Left ventricle myocardium superior (tissue), 1 donor: ENCODE data around the gene SNX17. TPM values are rescaled to one million over a fixed set of nuclear protein-coding genes. Genes with fewer than 3 reads are reported as not detected.
A peak's percentile ranks its signal among the peaks of the same experiment; 100 is the strongest.

Source experiments
- ATAC-seq: fragments of 200-7000 bp; cut with Tn5 transposase; one replicate; pipeline ENCODE4 v1.9.1; 2020; ENCODE audit warnings: mild to moderate bottlenecking, moderate library complexity
- DNase-seq: peaks from one replicate; pipeline ENCODE4 v3.0.0-alpha.2; 2020
- intact Hi-C: fragments of 100-400 bp; cut with micrococcal nuclease; formaldehyde crosslinking; loops from one replicate; pipeline ENCODE4 v1.11.0; 2022
- total RNA-seq: library from RNA; stranded (reverse); fragmentation: NEBNext Ultra II Directional; extraction: Animal tissue kit (Norgen Biotek cat#: 25700); gene quantifications from one replicate; pipeline ENCODE4 v1.2.1, GENCODE V29; 2021
- donor health status: DM: no; HTN: yes; CAD: no; lungs with severe emphysema.

Gene SNX17
- total RNA-seq, 1 donor from 2014 or later = 61.2 TPM

- peak; percentile 98 for ATAC-seq
- DNase-seq = peak; percentile 96
- intact Hi-C loops = no loop called here
Measured at GRCh38 chr2:27356382-27357181, 13.8 kb upstream of the SNX17 start, which contains the start of gene GTF3C2. TSS of gene GTF3C2 (minus strand) at chr2:27356764. CDS start at chr2:27343554, 13,210 bp downstream.

- ATAC-seq (no peak), DNase-seq (no peak)
- intact Hi-C loops = no loop called here
Measured at GRCh38 chr2:27362678-27363420, 7.6 kb upstream of the SNX17 start.

GRCh38 chr2:27363933-27364332, 6.5 kb upstream of the SNX17 start:
- intact Hi-C loops = no loop called here
- ATAC-seq = no peak
- DNase-seq = no peak

DNA sequence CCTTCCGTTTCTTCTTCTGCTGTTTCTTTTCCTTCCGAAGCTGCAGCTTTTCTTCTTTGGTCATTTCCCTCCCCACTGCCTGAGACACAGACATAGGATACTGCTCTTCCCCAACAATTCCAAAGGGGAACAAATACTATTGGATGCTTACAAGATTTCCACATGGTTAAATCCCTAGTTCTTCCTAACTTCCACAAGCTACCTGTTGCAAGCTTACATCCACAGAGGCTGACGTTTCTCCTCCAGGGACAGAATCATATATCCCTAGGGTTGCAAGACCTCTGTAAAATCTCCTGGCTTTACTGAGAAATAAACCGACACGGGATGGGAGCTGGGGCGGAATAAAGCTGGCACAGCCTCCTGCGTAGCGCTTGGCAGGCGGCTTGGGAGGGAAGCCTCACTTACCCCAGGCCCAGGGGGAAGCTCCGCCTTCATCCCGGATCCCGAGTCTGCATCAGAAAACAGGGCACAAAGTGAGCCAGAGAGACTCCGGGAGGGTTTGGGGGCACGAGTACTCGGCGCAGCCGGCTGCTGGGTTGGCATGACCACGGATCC, 868 bp upstream of the SNX17 start:
- intact Hi-C loops = no loop called here
- DNase-seq (no peak), ATAC-seq (peak; percentile 51)

DNA sequence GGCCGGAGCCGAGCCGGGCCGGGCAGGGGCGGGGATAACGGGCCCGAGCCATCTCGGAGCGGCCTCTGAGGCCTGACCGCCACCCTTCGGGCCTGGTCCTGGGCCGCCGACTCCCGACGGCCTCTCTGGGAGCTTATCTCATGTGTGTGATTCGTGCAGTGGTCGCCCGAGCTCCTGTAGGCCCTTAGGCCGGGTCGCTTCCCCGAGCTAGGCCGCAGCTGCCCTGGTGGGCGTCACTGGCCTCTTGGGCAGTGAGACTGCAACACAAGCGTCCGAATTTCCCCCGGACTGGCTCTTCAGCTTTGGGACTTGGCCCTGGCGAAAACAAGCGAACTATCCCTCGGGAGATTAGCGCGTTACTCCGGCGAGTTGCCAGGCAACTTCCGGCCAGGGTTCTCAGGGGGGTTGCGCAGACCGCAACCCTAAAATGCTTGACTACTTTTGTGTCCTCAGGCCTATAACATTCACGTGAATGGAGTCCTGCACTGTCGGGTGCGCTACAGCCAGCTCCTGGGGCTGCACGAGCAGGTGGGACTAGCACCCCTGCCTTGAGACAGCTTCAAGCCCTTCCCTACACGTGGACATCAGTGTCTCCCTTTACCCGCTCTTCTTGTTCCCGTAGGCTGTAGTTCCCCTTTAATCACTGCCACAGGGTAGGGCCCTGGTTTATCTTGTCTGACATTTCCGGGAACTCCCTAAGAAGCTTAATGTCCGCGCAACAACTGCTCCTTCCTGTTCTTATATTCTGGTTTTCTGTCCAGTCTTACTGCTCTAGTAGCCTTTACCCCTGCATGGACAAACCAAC, 602 bp downstream of the SNX17 start:
- DNase-seq = peak; percentile 55
- intact Hi-C loops = no loop called here
- ATAC-seq = peak; percentile 47

DNA sequence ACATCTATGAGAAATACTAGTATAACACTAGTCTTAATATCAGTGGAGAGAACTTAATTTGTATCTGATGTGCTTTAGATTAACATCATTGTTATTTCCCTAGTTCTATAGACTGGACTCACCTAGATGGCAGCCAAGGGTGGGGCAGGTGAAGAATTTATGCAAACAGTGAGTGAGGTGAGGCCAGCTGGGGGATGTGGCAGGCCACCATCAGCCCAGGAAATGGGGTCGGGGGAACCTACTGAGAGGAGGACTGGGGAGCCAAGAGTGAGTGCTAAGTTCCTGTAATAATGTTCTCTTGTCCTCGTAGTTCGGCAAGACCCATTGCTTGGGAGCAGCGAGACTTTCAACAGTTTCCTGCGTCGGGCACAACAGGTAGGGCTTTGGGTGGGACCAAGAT, 2.5 kb downstream of the SNX17 start:
- DNase-seq (no peak), ATAC-seq (no peak)
- intact Hi-C loops = no loop called here

GRCh38 chr2:27373567-27373966, 3.2 kb downstream of the SNX17 start:
- intact Hi-C loops = no loop called here

GRCh38 chr2:27375513-27376099, 5.2 kb downstream of the SNX17 start:
- DNase-seq = no peak
- intact Hi-C loops = no loop called here
- ATAC-seq = no peak

More at GRCh38 chr2:27373567-27373966, 3.2 kb downstream of the SNX17 start:
- no peak for ATAC-seq
- no peak for DNase-seq

- ATAC-seq (no peak), DNase-seq (no peak)
- intact Hi-C loops = no loop called here
Measured at GRCh38 chr2:27376151-27376865, 5.9 kb downstream of the SNX17 start.

GRCh38 chr2:27376866-27377617, 6.6 kb downstream of the SNX17 start:
- no peak for ATAC-seq
- no peak for DNase-seq
- intact Hi-C loops = no loop called here

DNA sequence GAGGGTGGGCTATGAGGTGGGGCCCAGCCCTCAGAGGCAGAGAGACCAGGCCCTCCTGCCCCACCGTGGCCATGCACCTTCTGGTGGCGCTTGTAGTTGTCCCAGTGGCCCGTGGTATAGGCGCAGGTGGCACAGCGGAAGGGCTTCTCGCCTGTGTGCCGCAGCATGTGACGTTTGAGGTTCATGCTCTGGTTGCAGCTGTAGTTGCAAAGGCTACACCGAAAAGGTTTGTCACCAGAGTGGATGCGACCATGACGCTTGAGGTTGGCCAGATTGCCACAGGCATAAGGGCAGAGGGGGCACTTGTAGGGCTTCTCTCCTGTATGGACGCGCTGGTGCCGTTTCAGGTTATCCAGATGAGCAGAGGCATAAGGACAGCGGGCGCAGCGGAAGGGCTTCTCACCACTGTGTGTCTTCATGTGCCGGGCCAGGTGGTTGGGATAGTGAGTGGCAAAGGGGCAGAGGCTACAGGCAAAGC, 7.2 kb downstream of the SNX17 start:
- DNase-seq (no peak), ATAC-seq (no peak)
- intact Hi-C loops = no loop called here

DNA sequence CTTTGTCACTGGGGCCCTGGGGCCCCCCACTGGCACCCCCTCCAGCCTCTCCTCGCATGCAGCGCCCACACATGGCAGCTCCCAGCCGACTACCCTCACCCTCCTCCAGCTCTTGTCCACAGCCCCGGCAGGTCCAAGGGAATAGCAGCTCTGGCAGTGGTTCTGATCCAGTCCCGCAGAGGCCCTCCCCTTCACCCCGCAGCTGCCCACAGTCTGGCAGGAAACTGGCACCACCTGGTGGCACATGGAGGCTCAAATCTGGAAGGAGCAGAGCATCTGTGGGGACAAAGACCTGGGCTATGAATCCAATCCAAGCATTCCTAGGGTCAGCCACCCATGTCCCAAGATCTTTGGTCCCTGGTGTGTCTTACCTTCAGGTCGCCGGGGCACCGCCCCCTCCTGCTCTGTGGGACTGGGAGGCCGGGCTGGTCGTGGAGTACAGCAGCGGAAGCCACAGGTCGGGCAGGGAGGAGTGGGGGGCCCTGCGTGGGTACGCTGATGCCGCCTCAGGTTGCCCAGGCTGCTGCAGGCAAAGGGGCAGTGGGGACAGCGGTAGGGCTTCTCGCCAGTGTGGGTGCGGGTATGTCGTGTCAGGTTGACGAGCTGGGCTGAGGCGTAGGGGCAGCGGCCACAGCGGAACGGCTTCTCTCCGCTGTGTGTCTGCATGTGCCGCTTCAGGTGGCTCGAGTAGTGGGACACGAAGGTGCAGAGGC, 7.8 kb downstream of the SNX17 start:
- DNase-seq (peak; percentile 50), ATAC-seq (no peak)

DNA sequence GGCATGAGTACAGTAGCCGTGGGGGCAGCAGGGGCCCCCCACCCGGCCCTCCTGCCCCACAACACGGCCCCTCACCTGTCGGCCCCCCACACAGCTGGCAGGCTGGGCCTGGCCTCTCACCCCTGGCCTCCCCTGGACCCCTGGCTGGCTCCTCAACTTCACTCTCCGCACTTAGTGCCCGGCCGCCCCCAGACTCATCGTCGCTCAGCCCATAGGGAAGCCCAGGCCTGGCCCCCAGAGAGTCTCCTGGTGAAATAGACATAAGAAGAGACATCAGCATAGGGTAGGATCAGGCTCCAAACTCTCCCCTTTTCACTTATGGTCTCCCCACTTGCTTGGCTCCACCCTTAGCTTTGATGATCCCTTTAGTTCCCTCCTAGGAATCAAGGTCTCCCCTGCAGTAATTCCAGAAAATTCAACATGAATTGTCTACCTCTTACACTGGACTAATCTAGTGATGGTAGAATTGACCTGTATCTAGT, 8.4 kb downstream of the SNX17 start:
- intact Hi-C loops = no loop called here
- no peak for ATAC-seq
- DNase-seq = no peak

More for the DNA sequence above, 7.8 kb downstream of the SNX17 start:
- intact Hi-C loops = no loop called here

GRCh38 chr2:27379383-27379835, 9.0 kb downstream of the SNX17 start:
- intact Hi-C loops = no loop called here

DNA sequence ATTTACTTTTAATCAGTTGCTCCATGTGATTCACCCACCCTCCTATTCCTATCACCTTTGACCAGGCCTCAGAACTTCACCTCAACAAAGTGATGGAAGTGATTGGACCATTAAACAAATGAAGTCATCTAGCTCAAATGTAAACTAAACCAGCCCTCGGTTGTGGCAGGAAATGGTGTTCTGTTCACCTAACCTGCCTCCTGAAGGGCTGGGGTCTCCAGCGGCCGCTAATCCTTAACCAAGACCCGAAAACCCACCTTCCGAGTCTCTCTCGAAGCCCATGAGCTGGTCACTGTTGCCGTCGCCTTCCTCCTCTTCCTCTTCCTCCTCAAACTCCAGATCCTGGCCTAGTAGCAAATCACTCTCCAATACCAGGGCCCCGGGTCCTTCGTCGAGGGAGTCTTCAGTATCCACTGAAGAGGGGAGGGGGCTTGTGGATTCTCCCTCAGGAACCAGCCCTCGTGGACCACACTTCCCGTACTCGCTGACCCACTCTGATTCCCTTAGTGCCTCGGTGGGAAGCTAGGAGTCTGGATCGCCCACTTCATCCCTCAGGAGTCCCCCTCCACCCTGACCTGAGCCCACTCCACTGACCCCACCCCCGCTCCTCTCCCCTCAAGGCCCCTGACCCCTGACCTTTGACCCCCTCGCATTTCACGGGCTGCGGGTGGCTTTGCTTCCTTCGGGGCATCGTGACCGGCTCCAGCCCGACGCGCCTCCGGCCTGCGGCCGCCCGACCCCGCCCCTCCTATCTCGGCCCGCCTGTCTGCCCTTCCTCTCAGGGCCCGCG, 9.6 kb downstream of the SNX17 start:
- intact Hi-C loops = no loop called here
- no peak for ATAC-seq
- DNase-seq = no peak

More at GRCh38 chr2:27379383-27379835, 9.0 kb downstream of the SNX17 start:
- no peak for ATAC-seq
- no peak for DNase-seq
